Upper lobe of right lung (tissue), 1 donor: Measurements from ENCODE around the gene ADTRP. TPM values are rescaled to one million over a fixed set of nuclear protein-coding genes. Genes with fewer than 3 reads are reported as not detected.

Experiments used
- ATAC-seq: fragments of 200-7000 bp; cut with Tn5 transposase; one replicate; pipeline ENCODE4 v1.9.1; 2020; ENCODE audit warnings: mild to moderate bottlenecking, moderate library complexity
- DNase-seq: peaks from one replicate; pipeline ENCODE4 v3.0.0-alpha.2; 2020
- H3K27ac ChIP-seq: fragments of 200-600 bp; one replicate; pipeline ENCODE4 v1.8.0; 2022
- H3K27me3 ChIP-seq: fragments of 200-600 bp; one replicate; pipeline ENCODE4 v1.8.0; 2022; ENCODE audit warnings: mild to moderate bottlenecking
- H3K36me3 ChIP-seq: fragments of 200-600 bp; one replicate; pipeline ENCODE4 v1.8.0; 2022
- H3K4me1 ChIP-seq: fragments of 200-600 bp; one replicate; pipeline ENCODE4 v1.8.0; 2022
- H3K4me3 ChIP-seq: fragments of 200-600 bp; one replicate; pipeline ENCODE4 v1.8.0; 2022; ENCODE audit warnings: mild to moderate bottlenecking
- H3K9me3 ChIP-seq: fragments of 200-600 bp; one replicate; pipeline ENCODE4 v1.8.0; 2022
- intact Hi-C: fragments of 100-400 bp; cut with DNase I; formaldehyde crosslinking; loops from one replicate; pipeline ENCODE4 v1.11.0; 2022
- total RNA-seq: library from RNA; stranded (reverse); fragmentation: NEBNext Ultra II Directional; extraction: Animal tissue kit (Norgen Biotek cat#: 25700); gene quantifications from one replicate; pipeline ENCODE4 v1.2.1, GENCODE V29; 2021
- TF ChIP-seq, protein P1 (sequence below): fragments of 200-600 bp; IDR thresholded peaks from one replicate; pipeline ENCODE4 v1.8.0; 2022; ENCODE audit warnings: antibody characterized with exemption
- donor health status: DM: no; HTN: yes; CAD: no; lungs with severe emphysema.

The ADTRP gene
- total RNA-seq, 1 donor from 2014 or later = 21.0 TPM

DNA sequence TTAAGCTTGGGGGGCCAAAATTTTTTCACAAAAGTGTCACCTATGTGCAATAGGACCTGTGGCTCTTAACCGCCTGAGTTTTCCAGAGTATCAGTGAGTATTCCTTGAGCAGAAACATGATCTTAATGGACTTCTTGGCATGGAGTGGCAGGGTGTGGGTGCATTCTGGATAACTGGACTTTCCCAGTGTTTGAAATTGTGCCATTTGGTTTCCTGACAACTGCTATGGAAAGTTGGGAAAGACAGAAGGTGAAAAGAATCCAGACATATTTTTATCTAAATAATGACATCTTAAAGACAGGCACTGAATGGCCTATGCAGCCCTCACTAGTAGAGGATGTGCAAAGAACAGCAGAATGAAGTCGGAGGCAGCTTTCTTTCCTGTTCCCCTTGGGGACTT is 34.3 kb upstream of the ADTRP start:
- intact Hi-C loops = no loop called here
- H3K36me3 ChIP-seq = no peaks in the 10 kb centered on the region
- H3K4me3 ChIP-seq = no peak overlapping the region
- TF ChIP-seq, protein P1, sequence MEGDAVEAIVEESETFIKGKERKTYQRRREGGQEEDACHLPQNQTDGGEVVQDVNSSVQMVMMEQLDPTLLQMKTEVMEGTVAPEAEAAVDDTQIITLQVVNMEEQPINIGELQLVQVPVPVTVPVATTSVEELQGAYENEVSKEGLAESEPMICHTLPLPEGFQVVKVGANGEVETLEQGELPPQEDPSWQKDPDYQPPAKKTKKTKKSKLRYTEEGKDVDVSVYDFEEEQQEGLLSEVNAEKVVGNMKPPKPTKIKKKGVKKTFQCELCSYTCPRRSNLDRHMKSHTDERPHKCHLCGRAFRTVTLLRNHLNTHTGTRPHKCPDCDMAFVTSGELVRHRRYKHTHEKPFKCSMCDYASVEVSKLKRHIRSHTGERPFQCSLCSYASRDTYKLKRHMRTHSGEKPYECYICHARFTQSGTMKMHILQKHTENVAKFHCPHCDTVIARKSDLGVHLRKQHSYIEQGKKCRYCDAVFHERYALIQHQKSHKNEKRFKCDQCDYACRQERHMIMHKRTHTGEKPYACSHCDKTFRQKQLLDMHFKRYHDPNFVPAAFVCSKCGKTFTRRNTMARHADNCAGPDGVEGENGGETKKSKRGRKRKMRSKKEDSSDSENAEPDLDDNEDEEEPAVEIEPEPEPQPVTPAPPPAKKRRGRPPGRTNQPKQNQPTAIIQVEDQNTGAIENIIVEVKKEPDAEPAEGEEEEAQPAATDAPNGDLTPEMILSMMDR = no peak
- DNase-seq (no peak), ATAC-seq (no peak)
- H3K4me1 ChIP-seq = peaks cover 18% of the 10 kb centered on the region
- H3K27me3 ChIP-seq = no peaks in the 10 kb centered on the region
- no peak overlapping the region for H3K27ac ChIP-seq
- no peaks in the 10 kb centered on the region for H3K9me3 ChIP-seq

DNA sequence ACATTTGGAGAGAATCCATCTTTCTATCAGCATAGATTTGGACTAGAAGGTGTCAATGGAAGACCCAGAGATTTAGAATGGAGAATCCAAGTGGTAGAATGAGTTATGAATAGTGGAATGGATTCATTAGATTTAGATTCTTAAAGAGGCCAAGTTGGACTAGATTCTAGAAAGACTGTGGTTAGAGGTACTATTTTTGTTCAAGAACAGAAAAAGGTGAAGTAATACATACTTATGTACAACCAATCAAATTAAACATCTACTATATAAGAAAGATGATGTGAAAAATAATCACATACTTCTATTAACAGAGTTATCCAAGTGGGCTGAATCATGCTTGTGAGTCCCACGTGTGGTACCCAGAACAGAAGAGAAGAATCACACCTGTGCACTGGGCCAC is 33.8 kb upstream of the ADTRP start:
- Histone ChIP-seq H3K4me1 (peaks cover 18% of the 10 kb centered on the region), H3K9me3 (no peaks in the 10 kb centered on the region), H3K36me3 (no peaks in the 10 kb centered on the region), H3K27ac (no peak overlapping the region), H3K4me3 (no peak overlapping the region), H3K27me3 (no peaks in the 10 kb centered on the region)
- no peak for DNase-seq
- TF ChIP-seq, protein P1 = no peak
- no peak for ATAC-seq
- intact Hi-C loops = no loop called here

DNA sequence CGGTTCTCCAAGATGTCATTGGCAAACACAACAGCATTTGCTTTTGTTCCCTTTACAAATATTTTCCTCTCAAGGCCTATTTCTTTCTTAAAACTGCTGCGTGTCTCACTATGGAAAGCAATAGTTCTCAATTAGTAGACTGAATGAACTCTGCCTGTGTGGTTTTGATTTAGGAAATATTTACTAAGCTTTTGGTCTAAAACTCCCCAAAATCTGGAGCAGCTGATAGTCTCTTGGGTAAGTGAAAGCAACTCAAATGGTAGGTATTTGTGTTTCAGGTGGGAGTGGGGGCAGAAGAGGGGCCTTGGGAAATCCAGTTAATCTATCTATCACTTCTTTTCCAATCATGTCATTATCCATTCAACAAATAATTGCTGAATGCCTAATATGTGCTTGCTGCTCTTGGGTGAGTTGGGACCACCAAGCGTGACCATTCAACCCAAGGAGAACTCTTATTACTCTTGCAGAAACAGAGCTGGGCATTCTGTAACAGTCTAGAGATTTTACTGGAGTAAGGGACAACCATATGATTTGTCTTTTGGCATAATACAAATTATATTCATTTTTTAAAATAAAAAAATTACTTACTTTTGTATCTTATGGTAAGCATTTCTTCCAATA is 33.2 kb upstream of the ADTRP start:
- intact Hi-C loops = no loop called here
- TF ChIP-seq, protein P1 = no peak
- no peak overlapping the region for H3K27ac ChIP-seq

DNA sequence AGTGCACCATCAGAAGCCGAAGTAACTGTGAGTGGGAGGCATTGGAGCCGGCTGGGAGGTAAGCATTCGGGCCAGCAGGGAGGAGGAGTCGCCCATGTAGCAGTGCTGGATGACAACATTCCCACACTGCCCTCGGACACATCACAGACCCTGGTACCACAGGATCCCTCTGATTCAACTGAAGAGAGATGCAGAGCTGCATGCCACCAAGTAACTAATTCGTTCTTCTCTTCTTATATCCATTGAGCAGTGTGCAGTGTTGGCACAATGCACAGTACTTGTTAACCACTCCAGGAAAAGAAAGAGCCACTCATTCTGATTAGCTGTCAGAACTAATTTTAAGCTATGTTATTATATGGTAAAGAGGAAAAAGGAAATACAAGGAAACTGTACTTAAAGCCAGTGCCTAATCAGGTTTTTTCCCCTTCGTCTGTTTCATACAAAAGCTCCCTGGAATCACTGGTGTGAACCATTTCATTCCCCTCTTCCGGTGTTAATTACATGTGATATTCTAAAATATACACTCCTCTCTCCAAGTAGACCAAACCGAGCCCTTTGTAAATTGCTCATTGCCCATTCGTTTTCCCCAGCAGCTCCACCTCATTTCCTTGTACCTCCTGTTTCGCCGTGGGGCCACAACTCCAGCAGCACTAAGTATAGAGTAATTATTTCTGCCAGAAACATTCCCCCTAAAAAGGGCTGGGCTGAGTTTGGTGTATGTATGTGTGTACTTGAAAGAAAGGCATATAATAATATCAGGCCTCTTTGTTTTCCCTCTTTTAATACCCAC is 32.4 kb upstream of the ADTRP start:
- Histone ChIP-seq H3K9me3 (no peaks in the 10 kb centered on the region), H3K27me3 (no peaks in the 10 kb centered on the region), H3K4me1 (peaks cover 18% of the 10 kb centered on the region), H3K27ac (no peak overlapping the region), H3K36me3 (no peaks in the 10 kb centered on the region), H3K4me3 (no peak overlapping the region)
- intact Hi-C loops = no loop called here
- ATAC-seq (peak; percentile 19), DNase-seq (no peak)
- TF ChIP-seq, protein P1 = no peak

More for the DNA sequence above, 33.2 kb upstream of the ADTRP start:
- Histone ChIP-seq H3K36me3 (no peaks in the 10 kb centered on the region), H3K9me3 (no peaks in the 10 kb centered on the region), H3K4me3 (no peak overlapping the region), H3K4me1 (peaks cover 18% of the 10 kb centered on the region), H3K27me3 (no peaks in the 10 kb centered on the region)
- ATAC-seq (no peak), DNase-seq (no peak)

DNA sequence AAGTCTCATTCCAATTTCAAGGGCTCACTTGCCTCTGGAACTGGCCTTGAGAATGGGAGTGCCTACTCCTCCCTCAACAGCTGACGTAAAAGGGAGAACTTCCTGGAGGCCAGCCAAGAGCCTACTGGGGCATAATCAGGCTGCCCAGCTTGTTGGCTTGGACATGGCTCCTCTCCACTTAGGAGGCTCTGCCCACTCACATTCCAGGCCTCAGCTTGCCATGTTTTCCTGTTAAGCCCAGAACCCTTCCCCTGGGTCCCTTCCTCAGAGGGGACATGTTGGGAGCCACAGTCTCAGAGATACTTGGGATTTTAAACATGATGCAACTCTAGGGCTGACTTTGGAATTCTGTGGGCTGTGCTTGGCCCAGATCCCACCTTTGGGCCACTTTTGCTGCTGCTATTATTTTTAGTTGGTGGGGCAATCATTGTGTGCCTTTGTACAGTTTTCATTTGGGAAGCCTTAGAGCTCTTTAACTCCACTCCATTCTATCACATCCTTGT is 31.5 kb upstream of the ADTRP start:
- H3K9me3 ChIP-seq = no peaks in the 10 kb centered on the region

More for the DNA sequence above, 31.5 kb upstream of the ADTRP start:
- no peaks in the 10 kb centered on the region for H3K36me3 ChIP-seq
- intact Hi-C loops = no loop called here
- H3K27me3 ChIP-seq = no peaks in the 10 kb centered on the region
- TF ChIP-seq, protein P1 = no peak
- H3K4me3 ChIP-seq = no peak overlapping the region
- DNase-seq = peak; percentile 81
- H3K4me1 ChIP-seq = peaks cover 18% of the 10 kb centered on the region
- peak overlapping the region; percentile 74 for H3K27ac ChIP-seq
- peak; percentile 89 for ATAC-seq
